Ishikawa (cell line): Measurements from ENCODE around the gene ITGAX.

Experiments used
- CEBPB ChIP-seq: IDR thresholded peaks from 2 replicates; pipeline ENCODE4 v1.6.1; 2012
- CREB1 ChIP-seq: IDR thresholded peaks from 2 replicates; pipeline ENCODE4 v1.6.1; 2012; ENCODE audit warnings: low read depth
- EGR1 ChIP-seq: IDR thresholded peaks from 2 replicates; pipeline ENCODE4 v1.6.1; 2012
- EP300 ChIP-seq: IDR thresholded peaks from 2 replicates; pipeline ENCODE4 v1.6.1; 2012; ENCODE audit warnings: borderline replicate concordance
- FOXM1 ChIP-seq: IDR thresholded peaks from 2 replicates; pipeline ENCODE4 v1.6.1; 2012; ENCODE audit warnings: low read depth, borderline replicate concordance
- NFIC ChIP-seq: IDR thresholded peaks from 2 replicates; pipeline ENCODE4 v1.6.1; 2012
- RAD21 ChIP-seq: IDR thresholded peaks from 2 replicates; pipeline ENCODE4 v1.6.1; 2012; ENCODE audit warnings: low read depth
- TAF1 ChIP-seq: IDR thresholded peaks from 2 replicates; pipeline ENCODE4 v1.6.1; 2012; ENCODE audit warnings: low read depth, mild to moderate bottlenecking
- TCF12 ChIP-seq: IDR thresholded peaks from 2 replicates; pipeline ENCODE4 v1.6.1; 2012; ENCODE audit warnings: low read depth
- TEAD4 ChIP-seq: IDR thresholded peaks from 2 replicates; pipeline ENCODE4 v1.6.1; 2012
- YY1 ChIP-seq: IDR thresholded peaks from 2 replicates; pipeline ENCODE4 v1.6.1; 2012; ENCODE audit warnings: low read depth
- ZBTB7A ChIP-seq: IDR thresholded peaks from 2 replicates; pipeline ENCODE4 v1.6.1; 2012; ENCODE audit warnings: low read depth
- TF ChIP-seq, protein P1 (sequence below): IDR thresholded peaks from 2 replicates; pipeline ENCODE4 v1.6.1; 2012; ENCODE audit warnings: low read depth, mild to moderate bottlenecking
- TF ChIP-seq, protein P2 (sequence below): IDR thresholded peaks from 2 replicates; pipeline ENCODE4 v1.6.1; 2012
- TF ChIP-seq, protein P3 (sequence below): IDR thresholded peaks from 2 replicates; pipeline ENCODE4 v1.6.1; 2012

Gene ITGAX

DNA sequence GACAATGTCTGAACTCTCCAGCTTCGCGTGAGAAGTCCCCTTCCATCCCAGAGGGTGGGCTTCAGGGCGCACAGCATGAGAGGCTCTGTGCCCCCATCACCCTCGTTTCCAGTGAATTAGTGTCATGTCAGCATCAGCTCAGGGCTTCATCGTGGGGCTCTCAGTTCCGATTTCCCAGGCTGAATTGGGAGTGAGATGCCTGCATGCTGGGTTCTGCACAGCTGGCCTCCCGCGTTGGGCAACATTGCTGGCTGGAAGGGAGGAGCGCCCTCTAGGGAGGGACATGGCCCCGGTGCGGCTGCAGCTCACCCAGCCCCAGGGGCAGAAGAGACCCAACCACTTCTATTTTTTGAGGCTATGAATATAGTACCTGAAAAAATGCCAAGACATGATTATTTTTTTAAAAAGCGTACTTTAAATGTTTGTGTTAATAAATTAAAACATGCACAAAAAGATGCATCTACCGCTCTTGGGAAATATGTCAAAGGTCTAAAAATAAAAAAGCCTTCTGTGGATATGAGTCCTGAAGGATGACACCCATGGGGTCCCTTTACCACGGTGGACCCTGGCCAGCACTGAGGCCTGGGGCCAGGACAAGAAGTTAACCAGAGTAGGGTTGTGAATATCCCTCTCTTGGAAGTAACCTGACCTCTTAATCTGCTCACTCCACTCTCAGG is 27.6 kb downstream of the ITGAX start:
- TF ChIP-seq FOXM1, result no peak
- TF ChIP-seq, protein P1, sequence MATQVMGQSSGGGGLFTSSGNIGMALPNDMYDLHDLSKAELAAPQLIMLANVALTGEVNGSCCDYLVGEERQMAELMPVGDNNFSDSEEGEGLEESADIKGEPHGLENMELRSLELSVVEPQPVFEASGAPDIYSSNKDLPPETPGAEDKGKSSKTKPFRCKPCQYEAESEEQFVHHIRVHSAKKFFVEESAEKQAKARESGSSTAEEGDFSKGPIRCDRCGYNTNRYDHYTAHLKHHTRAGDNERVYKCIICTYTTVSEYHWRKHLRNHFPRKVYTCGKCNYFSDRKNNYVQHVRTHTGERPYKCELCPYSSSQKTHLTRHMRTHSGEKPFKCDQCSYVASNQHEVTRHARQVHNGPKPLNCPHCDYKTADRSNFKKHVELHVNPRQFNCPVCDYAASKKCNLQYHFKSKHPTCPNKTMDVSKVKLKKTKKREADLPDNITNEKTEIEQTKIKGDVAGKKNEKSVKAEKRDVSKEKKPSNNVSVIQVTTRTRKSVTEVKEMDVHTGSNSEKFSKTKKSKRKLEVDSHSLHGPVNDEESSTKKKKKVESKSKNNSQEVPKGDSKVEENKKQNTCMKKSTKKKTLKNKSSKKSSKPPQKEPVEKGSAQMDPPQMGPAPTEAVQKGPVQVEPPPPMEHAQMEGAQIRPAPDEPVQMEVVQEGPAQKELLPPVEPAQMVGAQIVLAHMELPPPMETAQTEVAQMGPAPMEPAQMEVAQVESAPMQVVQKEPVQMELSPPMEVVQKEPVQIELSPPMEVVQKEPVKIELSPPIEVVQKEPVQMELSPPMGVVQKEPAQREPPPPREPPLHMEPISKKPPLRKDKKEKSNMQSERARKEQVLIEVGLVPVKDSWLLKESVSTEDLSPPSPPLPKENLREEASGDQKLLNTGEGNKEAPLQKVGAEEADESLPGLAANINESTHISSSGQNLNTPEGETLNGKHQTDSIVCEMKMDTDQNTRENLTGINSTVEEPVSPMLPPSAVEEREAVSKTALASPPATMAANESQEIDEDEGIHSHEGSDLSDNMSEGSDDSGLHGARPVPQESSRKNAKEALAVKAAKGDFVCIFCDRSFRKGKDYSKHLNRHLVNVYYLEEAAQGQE, result no peak
- no peak for TF ChIP-seq TAF1
- TF ChIP-seq NFIC, result no peak
- TF ChIP-seq ZBTB7A, result no peak
- no peak for TF ChIP-seq EP300
- peak; percentile 74 for TF ChIP-seq RAD21
- peak; percentile 63 for TF ChIP-seq CEBPB

DNA sequence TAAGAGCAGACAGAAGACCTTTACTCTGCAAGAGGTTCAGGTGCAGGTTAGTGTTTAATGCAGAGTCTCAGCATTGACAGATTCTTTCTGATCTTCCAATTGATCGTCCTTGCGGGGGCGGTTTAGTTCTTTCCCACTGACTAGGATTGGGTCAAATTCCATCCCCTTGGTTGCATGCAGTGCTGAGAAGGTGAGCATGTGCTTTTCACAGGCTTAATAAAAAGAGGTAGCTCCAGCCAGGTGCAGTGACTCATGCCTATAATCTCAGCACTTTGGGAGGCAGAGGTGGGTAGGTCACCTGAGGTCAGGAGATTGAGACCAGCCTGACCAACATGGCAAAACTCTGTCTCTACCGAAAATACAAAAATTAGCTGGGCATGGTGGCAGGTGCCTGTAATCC is 30.7 kb downstream of the ITGAX start:
- TF ChIP-seq, protein P2, sequence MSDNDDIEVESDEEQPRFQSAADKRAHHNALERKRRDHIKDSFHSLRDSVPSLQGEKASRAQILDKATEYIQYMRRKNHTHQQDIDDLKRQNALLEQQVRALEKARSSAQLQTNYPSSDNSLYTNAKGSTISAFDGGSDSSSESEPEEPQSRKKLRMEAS, result 0 out of 2 replicates have a peak, but pooled peaks have one; percentile 19
- no peak for TF ChIP-seq EGR1

DNA sequence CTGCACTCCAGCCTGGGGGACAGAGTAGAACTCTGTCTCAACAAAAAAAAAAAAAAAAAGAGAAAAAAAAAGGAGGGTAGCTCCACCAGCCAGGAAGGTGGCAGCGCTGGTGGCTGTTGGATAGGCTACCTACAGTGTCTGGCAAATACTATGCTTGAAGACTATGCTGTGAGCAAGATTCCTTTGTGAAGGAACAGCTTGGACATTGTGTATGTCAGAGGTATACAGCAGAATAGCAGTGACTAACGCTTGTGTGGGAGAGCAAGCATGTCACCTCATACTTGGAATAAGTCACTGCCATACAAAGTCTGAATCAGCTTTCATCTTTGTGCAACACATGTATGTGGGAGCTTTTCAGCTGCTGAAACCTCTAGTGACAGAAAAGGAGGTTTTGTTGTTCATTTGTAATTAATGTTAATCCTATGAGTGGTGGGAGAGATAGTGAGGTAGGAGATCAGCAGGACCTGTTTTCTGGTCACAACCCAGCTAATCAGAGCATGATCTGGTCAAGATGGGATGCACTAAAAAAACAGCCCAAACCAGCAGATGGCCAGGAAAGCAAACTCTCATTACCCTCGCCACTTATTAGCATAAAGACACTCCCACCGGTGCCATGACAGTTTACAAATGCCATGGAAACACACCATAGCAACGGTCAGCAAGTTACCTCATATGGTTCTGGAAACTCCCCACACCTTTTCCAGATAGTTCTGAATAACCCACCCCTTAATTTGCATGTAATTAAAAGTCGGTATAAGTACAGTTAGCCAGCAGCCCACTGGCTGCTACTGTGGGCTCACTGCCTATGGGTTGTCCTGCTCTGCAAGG is 31.4 kb downstream of the ITGAX start:
- peak; percentile 68; the same call in 1 of the 2 replicates for TF ChIP-seq YY1
- no peak for TF ChIP-seq EGR1
- TF ChIP-seq NFIC, result no peak

DNA sequence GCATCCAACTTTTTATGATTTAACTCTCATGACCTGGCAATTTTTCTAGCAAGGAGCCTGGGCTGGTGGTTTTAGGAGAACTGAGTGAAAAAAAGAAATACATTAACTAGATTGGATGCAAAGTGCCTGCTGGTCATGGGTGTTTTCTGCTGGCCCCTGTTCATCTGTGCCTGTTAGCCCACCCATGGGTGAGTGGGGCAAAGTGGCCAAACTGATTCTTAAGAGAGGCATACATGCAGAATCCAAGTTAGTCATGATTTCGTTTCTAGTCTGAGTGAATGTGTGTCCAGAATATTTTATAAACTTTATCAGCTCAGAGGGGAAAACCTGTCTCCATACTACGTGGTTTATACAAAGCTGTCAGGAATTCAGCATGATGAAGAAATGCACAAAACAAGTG is 33.6 kb downstream of the ITGAX start:
- TF ChIP-seq, protein P1, result no peak
- TF ChIP-seq YY1 (no peak), CREB1 (no peak), NFIC (no peak), TCF12 (no peak), RAD21 (no peak), ZBTB7A (no peak), EP300 (no peak), TAF1 (no peak)
- TF ChIP-seq, protein P3, sequence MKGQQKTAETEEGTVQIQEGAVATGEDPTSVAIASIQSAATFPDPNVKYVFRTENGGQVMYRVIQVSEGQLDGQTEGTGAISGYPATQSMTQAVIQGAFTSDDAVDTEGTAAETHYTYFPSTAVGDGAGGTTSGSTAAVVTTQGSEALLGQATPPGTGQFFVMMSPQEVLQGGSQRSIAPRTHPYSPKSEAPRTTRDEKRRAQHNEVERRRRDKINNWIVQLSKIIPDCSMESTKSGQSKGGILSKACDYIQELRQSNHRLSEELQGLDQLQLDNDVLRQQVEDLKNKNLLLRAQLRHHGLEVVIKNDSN, result no peak

DNA sequence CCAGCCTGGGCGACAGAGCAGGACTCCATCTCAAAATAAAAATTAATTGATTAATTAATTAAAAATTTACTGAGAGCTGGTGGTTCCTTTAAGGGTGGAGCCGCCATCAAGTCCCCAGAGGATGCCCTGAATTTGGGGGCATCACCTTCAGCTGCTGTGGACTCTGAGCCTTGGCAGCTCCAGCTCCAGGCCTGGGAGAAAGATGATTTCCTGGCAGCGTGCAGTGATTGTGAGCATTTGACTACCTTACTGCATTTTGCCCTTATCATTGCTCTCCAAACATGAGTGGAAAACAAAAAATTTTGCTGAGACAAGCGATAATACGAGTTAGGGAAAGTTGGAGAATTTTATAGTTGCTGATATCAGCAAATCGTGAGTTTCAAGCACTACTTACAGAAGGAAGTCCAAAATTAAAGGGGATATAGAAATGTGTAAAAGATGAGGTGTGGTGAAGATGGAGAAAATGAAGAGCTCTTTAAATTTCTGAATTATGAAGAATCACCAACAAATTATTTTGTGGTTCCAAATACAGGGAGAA is 35.6 kb downstream of the ITGAX start:
- TF ChIP-seq, protein P3, result no peak
- no peak for TF ChIP-seq CREB1
- no peak for TF ChIP-seq CEBPB
- TF ChIP-seq NFIC, result no peak
- no peak for TF ChIP-seq FOXM1

DNA sequence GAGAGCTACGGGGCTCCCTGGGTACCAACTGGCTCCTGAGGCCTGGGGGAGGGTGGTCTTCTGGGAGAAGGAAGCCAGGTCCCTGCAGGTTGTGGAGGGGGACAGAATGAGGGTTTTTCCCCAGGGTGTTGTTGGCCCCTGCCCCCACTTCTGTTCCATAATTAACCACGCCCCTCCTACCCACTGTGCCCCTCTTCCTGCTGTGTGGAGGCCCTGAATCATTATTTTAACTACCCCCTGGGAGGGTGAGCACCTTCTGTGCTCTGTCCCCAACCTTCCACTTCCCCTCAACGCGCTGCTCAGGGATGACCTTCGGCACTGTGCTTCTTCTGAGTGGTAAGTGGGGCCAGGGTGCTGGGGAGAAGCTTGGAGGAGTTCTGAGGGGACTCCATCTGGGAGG is 38.1 kb downstream of the ITGAX start, which contains the start of gene ITGAD:
TSS of gene ITGAD (plus strand) at position 280 of the 400 bp plus-strand sequence. CDS start at position 306, 26 bp downstream.
- TF ChIP-seq, protein P3, result no peak
- no peak for TF ChIP-seq TEAD4
